Body of pancreas (tissue), 4 donors: ENCODE measurements around the gene FAM131A. TPM values are rescaled to one million over a fixed set of nuclear protein-coding genes. Genes with fewer than 3 reads are reported as not detected.

Experiments used
- ATAC-seq: fragments of 150-250 bp; one replicate; pipeline ENCODE4 v1.9.1; 2016
- DNase-seq, 4 donors: peaks; one replicate each; pipeline ENCODE4 v3.0.0-alpha.2; 2019
- H3K27ac ChIP-seq, 4 donors: fragments of 200-600 bp; sonication (generic); 1 replicate in 3 of 4; 2 replicates in 1 of 4; pipeline versions ENCODE4 v1.5.1 to v1.6.1; 2016 to 2019; ENCODE audit warnings: mild to moderate bottlenecking in 1 of 4, mixed read lengths in 1 of 4, moderate library complexity in 1 of 4
- H3K27me3 ChIP-seq, 2 donors: fragments of 200-600 bp; sonication (generic); one replicate each; pipeline ENCODE4 v1.6.0; 2016; ENCODE audit warnings: mild to moderate bottlenecking in 1 of 2
- H3K36me3 ChIP-seq, 2 donors: fragments of 200-600 bp; sonication (generic); replicated peaks in 1 of 2; 2 replicates each; pipeline ENCODE4 v1.5.1; 2016; ENCODE audit warnings: low read depth in 2 of 2; ENCODE audit not compliant: insufficient read depth in 1 of 2
- H3K4me1 ChIP-seq: fragments of 200-600 bp; sonication (generic); one replicate; pipeline ENCODE4 v1.6.0; 2016
- H3K4me3 ChIP-seq, 2 donors: fragments of 200-600 bp; sonication (generic); 1 replicate in 1 of 2; 2 replicates in 1 of 2; pipeline ENCODE4 v1.5.1; 2016 to 2019
- H3K9me3 ChIP-seq, 3 donors: fragments of 200-600 bp; sonication (generic); 1 replicate in 2 of 3; 2 replicates in 1 of 3; pipeline ENCODE4 v1.5.1; 2016
- POLR2A ChIP-seq, 3 donors: fragments of 450-650 bp; IDR thresholded peaks; one replicate each; pipeline ENCODE4 v1.6.1; 2016; ENCODE audit warnings: antibody characterized with exemption in 3 of 3, mild to moderate bottlenecking in 2 of 3
- WGBS, 2 donors: methylation state at CpG; one replicate each; pipeline ENCODE4 v1.1.5; 2017; 5-methylcytosine and 5-hydroxymethylcytosine counted together
- intact Hi-C: fragments of 100-400 bp; cut with DNase I; formaldehyde crosslinking; loops from one replicate; pipeline ENCODE4 v1.15.1; 2023
- total RNA-seq, 2 donors: library from RNA; depleted of rRNA; stranded (reverse); fragments of >200 nt; gene quantifications; one replicate each; pipeline ENCODE4 v1.1.0, GENCODE V29; 2016
- TF ChIP-seq, protein P1 (sequence below), 7 experiments: fragments of 450-650 bp in 4 of 7; fragments of 200-600 bp in 3 of 7; sonication (generic) in 3 of 7; IDR thresholded peaks; one replicate each; pipeline ENCODE4 v1.5.1; 2016 to 2019; ENCODE audit warnings: antibody characterized with exemption in 7 of 7

The FAM131A gene
- total RNA-seq, 2 donors from 2014 or later: 11.5 to 13.5 TPM

DNA sequence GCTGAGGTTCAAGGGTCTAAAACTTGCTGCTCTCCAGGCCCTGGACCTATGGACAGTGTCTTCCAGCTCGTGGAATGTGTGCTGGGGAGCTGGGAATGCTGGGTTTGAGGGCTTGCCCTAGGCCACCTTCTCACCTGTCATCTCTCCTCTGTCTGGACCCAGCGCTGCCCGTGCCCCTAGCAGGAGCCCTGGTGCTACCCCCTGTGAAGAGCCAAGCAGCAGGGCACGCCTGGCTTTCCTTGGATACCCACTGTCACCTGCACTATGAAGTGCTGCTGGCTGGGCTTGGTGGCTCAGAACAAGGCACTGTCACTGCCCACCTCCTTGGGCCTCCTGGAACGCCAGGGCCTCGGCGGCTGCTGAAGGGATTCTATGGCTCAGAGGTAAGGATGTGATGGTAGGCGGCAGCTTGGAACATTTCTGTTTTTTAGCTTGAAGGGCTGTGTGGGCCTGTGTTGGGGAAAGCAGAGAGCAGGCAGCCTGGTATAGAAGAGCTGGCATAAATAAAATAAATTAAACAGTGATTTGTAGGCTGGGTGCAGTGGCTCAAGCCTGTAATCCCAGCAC lies 47.5 kb downstream of the FAM131A start:
- no peak for ATAC-seq
- Histone ChIP-seq H3K27me3 (no peaks in the 10 kb centered on the region), H3K4me1 (peaks cover 15% of the 10 kb centered on the region), H3K36me3 (no peaks in the 10 kb centered on the region), H3K9me3 (no peaks in the 10 kb centered on the region), H3K27ac (no peak overlapping the region), H3K4me3 (no peak overlapping the region)
- TF ChIP-seq, protein P1, sequence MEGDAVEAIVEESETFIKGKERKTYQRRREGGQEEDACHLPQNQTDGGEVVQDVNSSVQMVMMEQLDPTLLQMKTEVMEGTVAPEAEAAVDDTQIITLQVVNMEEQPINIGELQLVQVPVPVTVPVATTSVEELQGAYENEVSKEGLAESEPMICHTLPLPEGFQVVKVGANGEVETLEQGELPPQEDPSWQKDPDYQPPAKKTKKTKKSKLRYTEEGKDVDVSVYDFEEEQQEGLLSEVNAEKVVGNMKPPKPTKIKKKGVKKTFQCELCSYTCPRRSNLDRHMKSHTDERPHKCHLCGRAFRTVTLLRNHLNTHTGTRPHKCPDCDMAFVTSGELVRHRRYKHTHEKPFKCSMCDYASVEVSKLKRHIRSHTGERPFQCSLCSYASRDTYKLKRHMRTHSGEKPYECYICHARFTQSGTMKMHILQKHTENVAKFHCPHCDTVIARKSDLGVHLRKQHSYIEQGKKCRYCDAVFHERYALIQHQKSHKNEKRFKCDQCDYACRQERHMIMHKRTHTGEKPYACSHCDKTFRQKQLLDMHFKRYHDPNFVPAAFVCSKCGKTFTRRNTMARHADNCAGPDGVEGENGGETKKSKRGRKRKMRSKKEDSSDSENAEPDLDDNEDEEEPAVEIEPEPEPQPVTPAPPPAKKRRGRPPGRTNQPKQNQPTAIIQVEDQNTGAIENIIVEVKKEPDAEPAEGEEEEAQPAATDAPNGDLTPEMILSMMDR (IDR thresholded peaks at IDR 0.05): no peak
- no peak for TF ChIP-seq POLR2A (IDR thresholded peaks at IDR 0.05)
- 85 to 90% methylated on average over 4 to 8 of the region's 8 CpGs for WGBS, 2 donors
- no peak for DNase-seq
- intact Hi-C loops: no loop called here

DNA sequence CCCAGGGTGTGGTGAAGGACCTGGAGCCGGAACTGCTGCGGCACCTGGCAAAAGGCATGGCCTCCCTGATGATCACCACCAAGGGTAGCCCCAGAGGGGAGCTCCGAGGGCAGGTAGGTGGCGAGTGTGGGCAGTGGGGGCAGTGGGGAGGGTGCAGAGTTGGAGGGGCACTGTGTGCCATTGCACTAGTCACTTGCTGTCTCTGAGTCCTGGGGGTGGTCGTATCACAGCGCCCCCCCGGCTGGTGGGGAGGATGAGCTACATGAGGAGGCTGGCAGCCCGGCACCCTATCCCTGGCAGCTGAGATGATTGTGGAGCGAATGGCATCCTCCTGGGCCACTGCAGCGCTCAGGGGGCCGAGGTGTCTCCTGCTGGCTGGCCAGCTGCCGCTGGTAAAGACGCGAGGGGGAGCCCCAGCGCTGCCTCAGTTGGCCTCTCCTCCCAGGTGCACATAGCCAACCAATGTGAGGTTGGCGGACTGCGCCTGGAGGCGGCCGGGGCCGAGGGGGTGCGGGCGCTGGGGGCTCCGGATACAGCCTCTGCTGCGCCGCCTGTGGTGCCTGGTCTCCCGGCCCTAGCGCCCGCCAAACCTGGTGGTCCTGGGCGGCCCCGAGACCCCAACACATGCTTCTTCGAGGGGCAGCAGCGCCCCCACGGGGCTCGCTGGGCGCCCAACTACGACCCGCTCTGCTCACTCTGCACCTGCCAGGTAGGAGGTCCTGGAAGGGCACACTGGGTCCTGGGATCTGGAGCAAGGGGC lies 48.8 kb downstream of the FAM131A start:
- ATAC-seq (no peak), DNase-seq (no peak)
- 75 to 93% methylated on average over 3 to 32 of the region's 37 CpGs for WGBS, 2 donors
- intact Hi-C loops: no loop called here
- Histone ChIP-seq H3K9me3 (no peaks in the 10 kb centered on the region), H3K27me3 (no peaks in the 10 kb centered on the region), H3K27ac (no peak overlapping the region), H3K4me3 (no peak overlapping the region), H3K4me1 (peaks cover 7% of the 10 kb centered on the region), H3K36me3 (no peaks in the 10 kb centered on the region)
- no peak for TF ChIP-seq POLR2A (IDR thresholded peaks at IDR 0.05)
- TF ChIP-seq, protein P1 (IDR thresholded peaks at IDR 0.05): no peak

DNA sequence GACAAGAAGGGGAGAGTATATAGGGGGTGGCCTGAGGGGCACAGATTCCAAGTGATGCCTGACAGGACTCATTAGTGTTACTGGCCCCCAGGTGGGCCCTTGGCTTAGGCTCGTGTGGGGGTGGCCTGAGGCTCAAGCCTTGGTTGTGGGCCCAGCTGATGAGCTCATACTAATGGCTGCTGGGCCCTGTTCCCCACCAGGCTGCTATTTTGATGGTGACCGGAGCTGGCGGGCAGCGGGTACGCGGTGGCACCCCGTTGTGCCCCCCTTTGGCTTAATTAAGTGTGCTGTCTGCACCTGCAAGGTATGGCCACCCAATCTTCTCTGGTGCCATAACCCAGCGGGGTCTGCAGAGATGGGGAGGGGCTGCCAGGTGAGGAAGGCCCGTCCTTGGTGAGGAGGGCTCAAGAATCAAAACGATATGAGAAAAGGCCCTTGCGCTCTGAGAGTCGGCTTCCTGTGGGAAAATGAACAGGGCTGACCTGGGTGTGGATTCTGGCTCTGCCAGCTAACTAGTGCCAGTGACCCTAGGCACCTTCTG lies 49.8 kb downstream of the FAM131A start:
- DNase-seq: no peak
- intact Hi-C loops: no loop called here
- no peaks in the 10 kb centered on the region for H3K9me3 ChIP-seq
- no peaks in the 10 kb centered on the region for H3K36me3 ChIP-seq
- no peaks in the 10 kb centered on the region for H3K4me1 ChIP-seq
- WGBS, 2 donors: 89 to 93% methylated on average over 10 to 11 of the region's 12 CpGs
- TF ChIP-seq POLR2A (IDR thresholded peaks at IDR 0.05): no peak
- TF ChIP-seq, protein P1 (IDR thresholded peaks at IDR 0.05): no peak
- no peak for ATAC-seq
- no peaks in the 10 kb centered on the region for H3K27me3 ChIP-seq
- no peak overlapping the region for H3K4me3 ChIP-seq
- H3K27ac ChIP-seq: no peak overlapping the region

- TF ChIP-seq POLR2A (IDR thresholded peaks at IDR 0.05): no peak
- TF ChIP-seq, protein P1 (IDR thresholded peaks at IDR 0.05): no peak
- Histone ChIP-seq H3K36me3 (no peaks in the 10 kb centered on the region), H3K27me3 (no peaks in the 10 kb centered on the region), H3K4me3 (no peak overlapping the region), H3K4me1 (no peaks in the 10 kb centered on the region), H3K9me3 (no peaks in the 10 kb centered on the region), H3K27ac (no peak overlapping the region)
- intact Hi-C loops: no loop called here
- DNase-seq (no peak), ATAC-seq (no peak)
- 63 to 76% methylated on average over 6 to 8 of the region's 8 CpGs for WGBS, 2 donors
These were observed 51.0 kb downstream of the FAM131A start for GRCh38 chr3:184388164-184388935.
